SK-N-SH (cell line): ENCODE data around the gene PTPN14. TPM values are rescaled to one million over a fixed set of nuclear protein-coding genes. Genes with fewer than 3 reads are reported as not detected.

Experiments
- CTCF ChIA-PET: fragments of 300-600, 350-600 bp; formaldehyde crosslinking; extraction: SDS; loops from one replicate; lab custom pipeline; 2021; lab: Yijun Ruan, JAX
- POLR2A ChIA-PET: fragments of 350-600 bp; sonication (Branson Sonifier 250); formaldehyde crosslinking; extraction: SDS; loops from one replicate; lab custom pipeline; 2020; ENCODE audit warnings: antibody characterized with exemption, inconsistent platforms; lab: Yijun Ruan, JAX
- DNase-seq: peaks from one replicate; pipeline ENCODE4 v3.0.0; 2012
- H2AFZ ChIP-seq: fragments of 200-600 bp; sonication (generic); 2 replicates; pipeline ENCODE4 v1.8.1; 2016; ENCODE audit warnings: antibody characterized with exemption, mild to moderate bottlenecking, low read depth
- H3F3A ChIP-seq: fragments of 200-600 bp; sonication (generic); replicated peaks from 2 replicates; pipeline ENCODE3; 2016; ENCODE audit warnings: antibody characterized with exemption, mild to moderate bottlenecking; ENCODE audit not compliant: insufficient read depth
- H3K27ac ChIP-seq, 2 experiments: fragments of 200-500 bp in 1 of 2; fragments of 200-600 bp in 1 of 2; sonication (Bioruptor generic) in 1 of 2; sonication (generic), shearing (Covaris generic) in 1 of 2; 2 replicates each; pipeline versions ENCODE4 v1.5.1 to v1.6.1; 2014 to 2016; ENCODE audit warnings: low read depth in 2 of 2, inconsistent platforms in 1 of 2, low read length in 1 of 2, mild to moderate bottlenecking in 1 of 2, mixed read lengths in 1 of 2
- H3K27me3 ChIP-seq: fragments of 200-600 bp; sonication (generic), shearing (Covaris generic); 2 replicates; pipeline ENCODE4 v1.6.1; 2016; ENCODE audit warnings: mixed run types; ENCODE audit not compliant: insufficient read depth
- H3K36me3 ChIP-seq, 2 experiments: fragments of 200-500 bp in 1 of 2; fragments of 200-600 bp in 1 of 2; sonication (Bioruptor generic) in 1 of 2; sonication (generic) in 1 of 2; replicated peaks in 1 of 2; 2 replicates each; pipeline versions ENCODE3 to v1.5.1; 2014 to 2016; ENCODE audit warnings: low read length in 1 of 2, mild to moderate bottlenecking in 1 of 2; ENCODE audit not compliant: insufficient read depth in 2 of 2, control insufficient read depth in 1 of 2
- H3K4me1 ChIP-seq, 2 experiments: fragments of 200-500 bp in 1 of 2; fragments of 200-600 bp in 1 of 2; sonication (Bioruptor generic) in 1 of 2; sonication (generic), shearing (Covaris generic) in 1 of 2; 2 replicates each; pipeline versions ENCODE4 v1.5.1 to v1.6.1; 2014 to 2016; ENCODE audit warnings: low read depth in 1 of 2, low read length in 1 of 2, mixed run types in 1 of 2; ENCODE audit not compliant: insufficient read depth in 2 of 2, control insufficient read depth in 1 of 2
- H3K4me2 ChIP-seq: fragments of 200-600 bp; sonication (generic), shearing (Covaris generic); 2 replicates; pipeline ENCODE4 v1.6.1; 2017; ENCODE audit warnings: mixed run types
- H3K4me3 ChIP-seq, 2 experiments: fragments of 200-500 bp in 1 of 2; fragments of 200-600 bp in 1 of 2; sonication (Bioruptor generic) in 1 of 2; sonication (generic), shearing (Covaris generic) in 1 of 2; 2 replicates each; pipeline versions ENCODE4 v1.5.1 to v1.8.1; 2014 to 2016; ENCODE audit warnings: low read depth in 2 of 2, inconsistent platforms in 1 of 2, low read length in 1 of 2, mild to moderate bottlenecking in 1 of 2, mixed read lengths in 1 of 2, moderate library complexity in 1 of 2
- H3K79me2 ChIP-seq: fragments of 200-600 bp; sonication (generic); 2 replicates; pipeline ENCODE4 v1.8.1; 2017; ENCODE audit warnings: mild to moderate bottlenecking; ENCODE audit not compliant: insufficient read depth
- H3K9ac ChIP-seq: fragments of 200-600 bp; sonication (generic); 2 replicates; pipeline ENCODE4 v1.6.1; 2017; ENCODE audit warnings: mixed run types
- H3K9me2 ChIP-seq: fragments of 200-600 bp; sonication (generic); 2 replicates; pipeline ENCODE4 v1.6.1; 2017; ENCODE audit warnings: mixed run types
- H3K9me3 ChIP-seq: fragments of 200-600 bp; sonication (generic); 2 replicates; pipeline ENCODE4 v1.6.1; 2017; ENCODE audit warnings: mixed run types, mild to moderate bottlenecking, moderate library complexity
- H4K20me1 ChIP-seq: fragments of 200-600 bp; sonication (generic); 2 replicates; pipeline ENCODE4 v1.6.1; 2017; ENCODE audit warnings: mild to moderate bottlenecking, mixed run types; ENCODE audit not compliant: insufficient read depth
- ELF1 ChIP-seq: IDR thresholded peaks from 2 replicates; pipeline ENCODE4 v1.4.0; 2012
- FOSL2 ChIP-seq: IDR thresholded peaks from 2 replicates; pipeline ENCODE4 v1.4.0; 2012; ENCODE audit warnings: low read depth, mild to moderate bottlenecking, moderate library complexity, borderline replicate concordance
- FOXJ3 ChIP-seq: sonication (generic); formaldehyde crosslinking; IDR thresholded peaks from 2 replicates; pipeline ENCODE4 v1.5.1; 2020; ENCODE audit warnings: mild to moderate bottlenecking, missing genetic modification reagents
- FOXM1 ChIP-seq: IDR thresholded peaks from 2 replicates; pipeline ENCODE4 v1.4.0; 2012; ENCODE audit warnings: low read depth, mild to moderate bottlenecking
- GATA2 ChIP-seq: sonication (generic); formaldehyde crosslinking; IDR thresholded peaks from 2 replicates; pipeline ENCODE4 v1.5.0; 2020; ENCODE audit warnings: mild to moderate bottlenecking, missing genetic modification reagents
- RAD21 ChIP-seq: IDR thresholded peaks from 2 replicates; pipeline ENCODE4 v1.6.1; 2012; ENCODE audit warnings: mild to moderate bottlenecking, low read length
- RXRA ChIP-seq: IDR thresholded peaks from 2 replicates; pipeline ENCODE4 v1.4.0; 2012; ENCODE audit warnings: low read depth, mild to moderate bottlenecking, borderline replicate concordance
- SMC3 ChIP-seq: IDR thresholded peaks from 2 replicates; pipeline ENCODE4 v1.6.1; 2012; ENCODE audit warnings: low read depth, low read length, improper control_type of control experiment
- TAF1 ChIP-seq: IDR thresholded peaks from 2 replicates; pipeline ENCODE4 v1.6.1; 2012; ENCODE audit warnings: low read depth, mild to moderate bottlenecking, low read length, moderate library complexity, borderline replicate concordance
- TCF12 ChIP-seq: IDR thresholded peaks from 2 replicates; pipeline ENCODE4 v1.4.0; 2012
- WGBS: methylation state at CpG from one replicate; pipeline ENCODE4 v1.1.6; 2017; ENCODE audit warnings: low lambda C conversion rate; 5-methylcytosine and 5-hydroxymethylcytosine counted together
- polyA plus RNA-seq, 3 experiments: library from polyadenylated mRNA; depleted of rRNA; stranded (reverse); fragments of >200 nt; gene quantifications; 2 replicates each; pipeline ENCODE4 v1.2.3, GENCODE V29; 2012
- TF ChIP-seq, protein P1 (sequence below): fragments of 200-600 bp; sonication (generic); IDR thresholded peaks from 2 replicates; pipeline ENCODE4 v1.6.1; 2017; ENCODE audit warnings: antibody characterized with exemption, mild to moderate bottlenecking, moderate library complexity
- TF ChIP-seq, protein P2 (sequence below): IDR thresholded peaks from 2 replicates; pipeline ENCODE4; 2012
- TF ChIP-seq, protein P3 (sequence below): IDR thresholded peaks from 2 replicates; pipeline ENCODE4 v1.6.1; 2012; ENCODE audit warnings: mild to moderate bottlenecking, low read depth, low read length, moderate library complexity
- TF ChIP-seq, protein P4 (sequence below): fragments of 150-350 bp; IDR thresholded peaks from 2 replicates; pipeline ENCODE4 v1.6.1; 2017; ENCODE audit warnings: antibody characterized with exemption, low read length, low read depth, borderline replicate concordance
- TF ChIP-seq, protein P5 (sequence below): fragments of 150-350 bp; IDR thresholded peaks from 2 replicates; pipeline ENCODE4 v1.6.1; 2016; ENCODE audit warnings: mild to moderate bottlenecking, low read depth, low read length

Gene PTPN14
- polyA plus RNA-seq, 1 of the 3 experiments (the other 2 are of a cell fraction): 12.8 TPM

DNA sequence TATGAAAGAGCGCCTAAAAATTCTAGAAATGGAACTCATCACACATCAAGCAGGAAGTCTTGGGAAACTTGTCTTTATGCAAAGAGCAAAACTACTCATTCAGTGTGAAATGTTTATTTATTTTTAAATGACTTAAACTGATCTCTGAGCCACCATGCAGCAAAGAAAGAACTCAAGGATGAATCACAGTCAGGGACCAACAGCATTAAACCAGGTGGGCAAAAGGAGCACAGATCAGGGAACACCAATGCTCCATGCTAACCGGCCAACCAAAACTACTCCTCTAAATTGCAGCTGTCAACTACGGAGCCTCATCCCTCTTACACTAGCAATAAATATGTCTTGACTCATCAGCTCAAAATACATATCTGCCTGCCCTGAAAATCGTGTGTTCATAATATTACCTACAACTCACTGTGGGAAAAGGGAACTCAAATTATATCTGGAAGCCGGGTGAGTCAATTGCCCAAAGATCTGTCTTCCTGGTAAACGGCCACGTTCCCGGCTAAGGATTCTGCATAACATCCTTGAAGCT is 129.2 kb downstream of the PTPN14 start (continued):
- TF ChIP-seq, protein P1, sequence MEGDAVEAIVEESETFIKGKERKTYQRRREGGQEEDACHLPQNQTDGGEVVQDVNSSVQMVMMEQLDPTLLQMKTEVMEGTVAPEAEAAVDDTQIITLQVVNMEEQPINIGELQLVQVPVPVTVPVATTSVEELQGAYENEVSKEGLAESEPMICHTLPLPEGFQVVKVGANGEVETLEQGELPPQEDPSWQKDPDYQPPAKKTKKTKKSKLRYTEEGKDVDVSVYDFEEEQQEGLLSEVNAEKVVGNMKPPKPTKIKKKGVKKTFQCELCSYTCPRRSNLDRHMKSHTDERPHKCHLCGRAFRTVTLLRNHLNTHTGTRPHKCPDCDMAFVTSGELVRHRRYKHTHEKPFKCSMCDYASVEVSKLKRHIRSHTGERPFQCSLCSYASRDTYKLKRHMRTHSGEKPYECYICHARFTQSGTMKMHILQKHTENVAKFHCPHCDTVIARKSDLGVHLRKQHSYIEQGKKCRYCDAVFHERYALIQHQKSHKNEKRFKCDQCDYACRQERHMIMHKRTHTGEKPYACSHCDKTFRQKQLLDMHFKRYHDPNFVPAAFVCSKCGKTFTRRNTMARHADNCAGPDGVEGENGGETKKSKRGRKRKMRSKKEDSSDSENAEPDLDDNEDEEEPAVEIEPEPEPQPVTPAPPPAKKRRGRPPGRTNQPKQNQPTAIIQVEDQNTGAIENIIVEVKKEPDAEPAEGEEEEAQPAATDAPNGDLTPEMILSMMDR: no peak
- TF ChIP-seq, protein P2, sequence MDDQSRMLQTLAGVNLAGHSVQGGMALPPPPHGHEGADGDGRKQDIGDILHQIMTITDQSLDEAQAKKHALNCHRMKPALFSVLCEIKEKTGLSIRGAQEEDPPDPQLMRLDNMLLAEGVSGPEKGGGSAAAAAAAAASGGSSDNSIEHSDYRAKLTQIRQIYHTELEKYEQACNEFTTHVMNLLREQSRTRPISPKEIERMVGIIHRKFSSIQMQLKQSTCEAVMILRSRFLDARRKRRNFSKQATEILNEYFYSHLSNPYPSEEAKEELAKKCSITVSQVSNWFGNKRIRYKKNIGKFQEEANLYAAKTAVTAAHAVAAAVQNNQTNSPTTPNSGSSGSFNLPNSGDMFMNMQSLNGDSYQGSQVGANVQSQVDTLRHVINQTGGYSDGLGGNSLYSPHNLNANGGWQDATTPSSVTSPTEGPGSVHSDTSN: peak; percentile 83
- TF ChIP-seq, protein P3, sequence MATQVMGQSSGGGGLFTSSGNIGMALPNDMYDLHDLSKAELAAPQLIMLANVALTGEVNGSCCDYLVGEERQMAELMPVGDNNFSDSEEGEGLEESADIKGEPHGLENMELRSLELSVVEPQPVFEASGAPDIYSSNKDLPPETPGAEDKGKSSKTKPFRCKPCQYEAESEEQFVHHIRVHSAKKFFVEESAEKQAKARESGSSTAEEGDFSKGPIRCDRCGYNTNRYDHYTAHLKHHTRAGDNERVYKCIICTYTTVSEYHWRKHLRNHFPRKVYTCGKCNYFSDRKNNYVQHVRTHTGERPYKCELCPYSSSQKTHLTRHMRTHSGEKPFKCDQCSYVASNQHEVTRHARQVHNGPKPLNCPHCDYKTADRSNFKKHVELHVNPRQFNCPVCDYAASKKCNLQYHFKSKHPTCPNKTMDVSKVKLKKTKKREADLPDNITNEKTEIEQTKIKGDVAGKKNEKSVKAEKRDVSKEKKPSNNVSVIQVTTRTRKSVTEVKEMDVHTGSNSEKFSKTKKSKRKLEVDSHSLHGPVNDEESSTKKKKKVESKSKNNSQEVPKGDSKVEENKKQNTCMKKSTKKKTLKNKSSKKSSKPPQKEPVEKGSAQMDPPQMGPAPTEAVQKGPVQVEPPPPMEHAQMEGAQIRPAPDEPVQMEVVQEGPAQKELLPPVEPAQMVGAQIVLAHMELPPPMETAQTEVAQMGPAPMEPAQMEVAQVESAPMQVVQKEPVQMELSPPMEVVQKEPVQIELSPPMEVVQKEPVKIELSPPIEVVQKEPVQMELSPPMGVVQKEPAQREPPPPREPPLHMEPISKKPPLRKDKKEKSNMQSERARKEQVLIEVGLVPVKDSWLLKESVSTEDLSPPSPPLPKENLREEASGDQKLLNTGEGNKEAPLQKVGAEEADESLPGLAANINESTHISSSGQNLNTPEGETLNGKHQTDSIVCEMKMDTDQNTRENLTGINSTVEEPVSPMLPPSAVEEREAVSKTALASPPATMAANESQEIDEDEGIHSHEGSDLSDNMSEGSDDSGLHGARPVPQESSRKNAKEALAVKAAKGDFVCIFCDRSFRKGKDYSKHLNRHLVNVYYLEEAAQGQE: no peak
- TF ChIP-seq TCF12: peak; percentile 56
- peak; percentile 58 for TF ChIP-seq FOSL2
- TF ChIP-seq, protein P4, sequence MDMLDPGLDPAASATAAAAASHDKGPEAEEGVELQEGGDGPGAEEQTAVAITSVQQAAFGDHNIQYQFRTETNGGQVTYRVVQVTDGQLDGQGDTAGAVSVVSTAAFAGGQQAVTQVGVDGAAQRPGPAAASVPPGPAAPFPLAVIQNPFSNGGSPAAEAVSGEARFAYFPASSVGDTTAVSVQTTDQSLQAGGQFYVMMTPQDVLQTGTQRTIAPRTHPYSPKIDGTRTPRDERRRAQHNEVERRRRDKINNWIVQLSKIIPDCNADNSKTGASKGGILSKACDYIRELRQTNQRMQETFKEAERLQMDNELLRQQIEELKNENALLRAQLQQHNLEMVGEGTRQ: no peak

DNA sequence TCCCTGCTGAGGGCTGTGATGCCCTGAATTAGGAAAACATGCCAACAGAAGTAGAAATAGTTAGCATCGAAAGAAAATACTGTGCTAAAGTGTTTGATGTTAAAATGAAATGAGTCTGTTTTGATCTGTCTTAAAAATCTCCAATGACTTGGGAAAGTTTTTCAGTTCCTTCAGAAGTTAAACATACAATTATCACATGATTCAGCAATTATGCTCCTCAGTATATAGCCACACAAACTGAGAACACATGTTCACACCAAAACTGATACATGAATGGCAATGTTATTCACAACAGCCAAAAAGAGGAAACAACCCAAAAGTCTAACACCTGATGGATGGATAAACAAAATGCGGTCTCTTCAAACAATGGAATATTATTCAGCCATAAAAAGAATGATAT is 130.6 kb downstream of the PTPN14 start:
- Histone ChIP-seq H3K27me3 (no peaks in the 10 kb centered on the region), H4K20me1 (peaks cover 3% of the 10 kb centered on the region; the same call in 1 of the 2 replicates), H3K36me3 (no peaks in the 10 kb centered on the region), H3K4me3 (no peak overlapping the region), H3K4me2 (no peak overlapping the region), H3K9ac (no peak overlapping the region), H3F3A (peaks cover 44% of the 10 kb centered on the region), H3K4me1 (peaks cover 0 to 79% of the 10 kb centered on the region in 2 experiments), H3K27ac (peak overlapping the region in 1 of 2 experiments; percentile 91; a peak in 2 of 4 replicates), H3K9me2 (no peaks in the 10 kb centered on the region), H3K9me3 (no peaks in the 10 kb centered on the region), H3K79me2 (peaks cover 94% of the 10 kb centered on the region), H2AFZ (no peak overlapping the region)
- ChIA-PET POLR2A (no interaction called here), CTCF (no interaction called here)
- no peak for DNase-seq
- 90% methylated on average over 2 of the region's 2 CpGs for WGBS
- no peak for TF ChIP-seq RXRA
- TF ChIP-seq, protein P4: no peak
- TF ChIP-seq, protein P5, sequence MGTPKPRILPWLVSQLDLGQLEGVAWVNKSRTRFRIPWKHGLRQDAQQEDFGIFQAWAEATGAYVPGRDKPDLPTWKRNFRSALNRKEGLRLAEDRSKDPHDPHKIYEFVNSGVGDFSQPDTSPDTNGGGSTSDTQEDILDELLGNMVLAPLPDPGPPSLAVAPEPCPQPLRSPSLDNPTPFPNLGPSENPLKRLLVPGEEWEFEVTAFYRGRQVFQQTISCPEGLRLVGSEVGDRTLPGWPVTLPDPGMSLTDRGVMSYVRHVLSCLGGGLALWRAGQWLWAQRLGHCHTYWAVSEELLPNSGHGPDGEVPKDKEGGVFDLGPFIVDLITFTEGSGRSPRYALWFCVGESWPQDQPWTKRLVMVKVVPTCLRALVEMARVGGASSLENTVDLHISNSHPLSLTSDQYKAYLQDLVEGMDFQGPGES: no peak
- TF ChIP-seq SMC3: no peak
- no peak for TF ChIP-seq ELF1
- TF ChIP-seq FOXM1: no peak
- TF ChIP-seq RAD21: no peak
- no peak for TF ChIP-seq GATA2 (CRISPR knock-in tag)
- TF ChIP-seq TAF1: no peak
- no peak for TF ChIP-seq FOXJ3 (CRISPR knock-in tag)
